Measurements from ENCODE around the gene SNTB2. TPM values are rescaled to one million over a fixed set of nuclear protein-coding genes. Genes with fewer than 3 reads are reported as not detected.

The SNTB2 gene
- total and polyA plus RNA-seq, 2 of the 8 experiments (the other 6 are each of a cell fraction or from before 2014, with no cell fraction given) = 6.0 to 16.1 TPM

DNA sequence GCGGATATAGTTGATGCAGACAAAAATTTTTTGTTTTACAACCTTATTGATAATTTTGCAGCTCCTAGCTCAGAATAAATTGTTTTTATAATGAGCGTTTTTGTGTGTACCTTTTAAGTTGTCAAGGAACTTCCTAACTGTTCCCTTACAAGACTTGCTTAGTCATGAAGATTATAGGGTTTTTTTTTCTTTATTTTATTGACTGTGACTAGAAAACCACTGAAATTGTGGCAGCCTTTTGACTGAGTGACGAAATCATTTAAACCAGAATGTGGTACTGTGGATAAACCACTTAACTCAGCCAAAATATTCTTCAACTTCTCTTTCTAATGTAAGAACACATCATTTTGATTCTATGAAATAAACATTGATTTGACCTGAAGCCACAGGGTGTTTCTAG lies 83.4 kb downstream of the SNTB2 start:
- H4K8ac ChIP-seq (ENCODE audit: extremely low read depth, insufficient read depth, low read length) = no peak overlapping the region
- H2BK5ac ChIP-seq (ENCODE audit: low read depth, low read length) = no peak overlapping the region
- H3K23me2 ChIP-seq (ENCODE audit: low read depth, low read length) = no peaks in the 10 kb centered on the region
- ChIA-PET CTCF (ENCODE audit: partially characterized antibody) (no interaction called here), POLR2A (ENCODE audit: partially characterized antibody) (no interaction called here)
- no peak overlapping the region for H3K9ac ChIP-seq (replicated peaks in 1 of 4; ENCODE audit: extremely low read depth in 1 of 4, low read depth in 3 of 4, low read length in 3 of 4)
- H2BK20ac ChIP-seq (ENCODE audit: low read length) = no peak overlapping the region
- no peak overlapping the region for H2BK15ac ChIP-seq (ENCODE audit: low read length)
- H3K27ac ChIP-seq (ENCODE audit: low read depth, low read length) = no peak overlapping the region
- H3K14ac ChIP-seq (ENCODE audit: insufficient read length) = no peak overlapping the region
- DNase-seq (ENCODE audit: low read depth in 1 of 2, low spot score in 2 of 2) = no peak
- H2BK120ac ChIP-seq (replicated peaks; ENCODE audit: low read depth, low read length) = no peak overlapping the region
- H3K23ac ChIP-seq (ENCODE audit: insufficient read length) = no peak overlapping the region
- H3K4ac ChIP-seq (replicated peaks; ENCODE audit: insufficient read length, low read depth, low read length) = no peak overlapping the region
- no peak for FAIRE-seq
- no peak overlapping the region for H2BK12ac ChIP-seq (ENCODE audit: low read depth, low read length)
- no peak overlapping the region for H4K5ac ChIP-seq (ENCODE audit: insufficient read length, low read depth, low read length)
- no peaks in the 10 kb centered on the region for H3K9me3 ChIP-seq (ENCODE audit: insufficient read depth in 2 of 2, low read depth in 1 of 2, low read length in 1 of 2)
- H4K91ac ChIP-seq (replicated peaks; ENCODE audit: insufficient read length, low read length) = no peak overlapping the region
- no peaks in the 10 kb centered on the region for H3K79me2 ChIP-seq (ENCODE audit: control insufficient read depth in 1 of 2, insufficient read depth in 2 of 2, low read length in 2 of 2)
- H3K56ac ChIP-seq (replicated peaks; ENCODE audit: insufficient read length, low read depth, low read length) = no peak overlapping the region
- H2AFZ ChIP-seq (ENCODE audit: low read length) = no peak overlapping the region
- H3K36me3 ChIP-seq (ENCODE audit: control insufficient read depth in 2 of 4, insufficient read depth in 4 of 4, low read length in 3 of 4) = peaks cover 0 to 8% (median 2%) of the 10 kb centered on the region in 4 experiments; a peak in 4 of 8 replicates
- H3K27me3 ChIP-seq (replicated peaks in 1 of 4; ENCODE audit: control insufficient read depth in 3 of 4, extremely low read depth in 1 of 4, insufficient read depth in 3 of 4, low read length in 3 of 4) = no peaks in the 10 kb centered on the region
- H4K20me1 ChIP-seq (replicated peaks in 1 of 2; ENCODE audit: control insufficient read depth in 1 of 2, insufficient read depth in 2 of 2, low read length in 2 of 2) = no peaks in the 10 kb centered on the region
- no peak overlapping the region for H2AK5ac ChIP-seq (ENCODE audit: low read depth, low read length)
- no peak overlapping the region for H3K4me2 ChIP-seq (ENCODE audit: insufficient read depth in 1 of 2, low read depth in 2 of 2, low read length in 2 of 2)
- no peaks in the 10 kb centered on the region for H3K4me1 ChIP-seq (replicated peaks in 1 of 4; ENCODE audit: control insufficient read depth in 3 of 4, insufficient read depth in 4 of 4, low read length in 3 of 4)
- H3K18ac ChIP-seq (ENCODE audit: extremely low read depth, low read length) = no peak overlapping the region
- 86% methylated on average over 3 of the region's 3 CpGs; no CpG with 5 or more reads in 1 of the 2 experiments for WGBS, 2 experiments (ENCODE audit: extremely low coverage in 1 of 2, insufficient coverage in 1 of 2, insufficient read length in 1 of 2, insufficient replicate concordance in 2 of 2, low coverage in 1 of 2, low lambda C conversion rate in 2 of 2, missing lambda C conversion rate in 1 of 2)
- TF ChIP-seq SP2 (IDR thresholded peaks at IDR 0.05; ENCODE audit: low read length) = no peak
- no peak for TF ChIP-seq RBBP5 (IDR thresholded peaks at IDR 0.05; ENCODE audit: borderline replicate concordance, low read depth, low read length)
- no peak for TF ChIP-seq HDAC6 (IDR thresholded peaks at IDR 0.05; ENCODE audit: low read depth, low read length)
- TF ChIP-seq CBX8 (IDR thresholded peaks at IDR 0.05; ENCODE audit: borderline replicate concordance, low read depth, low read length) = no peak
- TF ChIP-seq JUN (IDR thresholded peaks at IDR 0.05; ENCODE audit: low read depth, low read length) = no peak
- TF ChIP-seq SIRT6 (IDR thresholded peaks at IDR 0.05; ENCODE audit: low read length) = no peak
- no peak for TF ChIP-seq KDM1A (IDR thresholded peaks at IDR 0.05; ENCODE audit: borderline replicate concordance, low read length)
- TF ChIP-seq, protein P1, sequence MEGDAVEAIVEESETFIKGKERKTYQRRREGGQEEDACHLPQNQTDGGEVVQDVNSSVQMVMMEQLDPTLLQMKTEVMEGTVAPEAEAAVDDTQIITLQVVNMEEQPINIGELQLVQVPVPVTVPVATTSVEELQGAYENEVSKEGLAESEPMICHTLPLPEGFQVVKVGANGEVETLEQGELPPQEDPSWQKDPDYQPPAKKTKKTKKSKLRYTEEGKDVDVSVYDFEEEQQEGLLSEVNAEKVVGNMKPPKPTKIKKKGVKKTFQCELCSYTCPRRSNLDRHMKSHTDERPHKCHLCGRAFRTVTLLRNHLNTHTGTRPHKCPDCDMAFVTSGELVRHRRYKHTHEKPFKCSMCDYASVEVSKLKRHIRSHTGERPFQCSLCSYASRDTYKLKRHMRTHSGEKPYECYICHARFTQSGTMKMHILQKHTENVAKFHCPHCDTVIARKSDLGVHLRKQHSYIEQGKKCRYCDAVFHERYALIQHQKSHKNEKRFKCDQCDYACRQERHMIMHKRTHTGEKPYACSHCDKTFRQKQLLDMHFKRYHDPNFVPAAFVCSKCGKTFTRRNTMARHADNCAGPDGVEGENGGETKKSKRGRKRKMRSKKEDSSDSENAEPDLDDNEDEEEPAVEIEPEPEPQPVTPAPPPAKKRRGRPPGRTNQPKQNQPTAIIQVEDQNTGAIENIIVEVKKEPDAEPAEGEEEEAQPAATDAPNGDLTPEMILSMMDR (IDR thresholded peaks at IDR 0.05; ENCODE audit: control extremely low read depth in 1 of 3, insufficient read depth in 1 of 3, low read depth in 1 of 3, low read length in 3 of 3) = no peak
- no peak for TF ChIP-seq SIX5 (IDR thresholded peaks at IDR 0.05; ENCODE audit: low read depth, low read length)
- no peak for TF ChIP-seq BACH1 (IDR thresholded peaks at IDR 0.05; ENCODE audit: low read length)
- no peak for TF ChIP-seq HDAC2 (IDR thresholded peaks at IDR 0.05; ENCODE audit: borderline replicate concordance in 1 of 2, low read depth in 2 of 2, low read length in 2 of 2)
- no peak for TF ChIP-seq EP300 (IDR thresholded peaks at IDR 0.05; ENCODE audit: borderline replicate concordance in 1 of 2, low read depth in 2 of 2, low read length in 2 of 2)
- no peak overlapping the region for H3K4me3 ChIP-seq (ENCODE audit: extremely low read depth in 1 of 4, insufficient read depth in 2 of 4, low read depth in 3 of 4, low read length in 4 of 4)
- H3K79me1 ChIP-seq (ENCODE audit: low read depth, low read length) = no peaks in the 10 kb centered on the region
